H9 (cell line): ENCODE results near the gene TSGA10IP. TPM values are rescaled to one million over a fixed set of nuclear protein-coding genes. Genes with fewer than 3 reads are reported as not detected.

Experiments used
- DNase-seq: peaks from one replicate; pipeline ENCODE4 v3.0.0-alpha.2; 2017
- H2AFZ ChIP-seq: one replicate; pipeline ENCODE4 v1.6.1; 2013; ENCODE audit warnings: mild to moderate bottlenecking, low read length, control low read depth, moderate library complexity
- H2AK5ac ChIP-seq: 2 replicates; pipeline ENCODE4 v1.6.1; 2013; ENCODE audit warnings: low read length, control low read depth, mixed read lengths; ENCODE audit not compliant: insufficient read length
- H2BK120ac ChIP-seq: one replicate; pipeline ENCODE4 v1.6.1; 2013; ENCODE audit warnings: low read depth, mild to moderate bottlenecking, low read length, control low read depth, inconsistent platforms; ENCODE audit not compliant: poor library complexity, severe bottlenecking
- H2BK12ac ChIP-seq: 2 replicates; pipeline ENCODE4 v1.6.1; 2013; ENCODE audit warnings: low read length, control low read depth, mixed read lengths, low read depth; ENCODE audit not compliant: insufficient read length
- H2BK15ac ChIP-seq: 2 replicates; pipeline ENCODE4 v1.6.1; 2013; ENCODE audit warnings: low read depth, low read length, control low read depth
- H2BK20ac ChIP-seq: one replicate; pipeline ENCODE4 v1.6.1; 2013; ENCODE audit warnings: low read depth, mild to moderate bottlenecking, low read length, control low read depth, inconsistent platforms; ENCODE audit not compliant: poor library complexity, severe bottlenecking
- H2BK5ac ChIP-seq: 2 replicates; pipeline ENCODE4 v1.6.1; 2013; ENCODE audit warnings: low read length, control low read depth, mixed read lengths; ENCODE audit not compliant: insufficient read length
- H3K14ac ChIP-seq: 2 replicates; pipeline ENCODE4 v1.6.1; 2013; ENCODE audit warnings: low read length, control low read depth; ENCODE audit not compliant: insufficient read depth
- H3K18ac ChIP-seq: 2 replicates; pipeline ENCODE4 v1.6.1; 2013; ENCODE audit warnings: low read depth, mild to moderate bottlenecking, mixed read lengths, low read length, control low read depth; ENCODE audit not compliant: insufficient read length
- H3K23ac ChIP-seq: 2 replicates; pipeline ENCODE4 v1.6.1; 2013; ENCODE audit warnings: low read length, control low read depth, mixed read lengths, low read depth; ENCODE audit not compliant: insufficient read length
- H3K23me2 ChIP-seq: 2 replicates; pipeline ENCODE4 v1.6.1; 2013; ENCODE audit warnings: low read depth, mild to moderate bottlenecking, mixed read lengths, low read length, control low read depth; ENCODE audit not compliant: insufficient read length, poor library complexity, severe bottlenecking
- H3K27ac ChIP-seq: 2 replicates; pipeline ENCODE4 v1.5.1; 2013; ENCODE audit warnings: low read length, control low read depth, mixed read lengths, low read depth; ENCODE audit not compliant: insufficient read length
- H3K27me3 ChIP-seq: 2 replicates; pipeline ENCODE4 v1.6.1; 2013; ENCODE audit warnings: low read length, control low read depth, inconsistent platforms; ENCODE audit not compliant: insufficient read depth
- H3K4ac ChIP-seq: 2 replicates; pipeline ENCODE4 v1.6.1; 2013; ENCODE audit warnings: low read depth, mild to moderate bottlenecking, control low read depth, inconsistent platforms, low read length, moderate library complexity
- H3K4me1 ChIP-seq: 2 replicates; pipeline ENCODE4 v1.6.1; 2013; ENCODE audit warnings: low read length, control low read depth, inconsistent platforms; ENCODE audit not compliant: insufficient read depth
- H3K4me2 ChIP-seq: 2 replicates; pipeline ENCODE4 v1.6.1; 2013; ENCODE audit warnings: low read length, control low read depth, mixed read lengths; ENCODE audit not compliant: insufficient read length, insufficient read depth
- H3K56ac ChIP-seq: 2 replicates; pipeline ENCODE4 v1.6.1; 2013; ENCODE audit warnings: low read depth, mild to moderate bottlenecking, mixed read lengths, low read length, control low read depth; ENCODE audit not compliant: insufficient read length
- H3K79me1 ChIP-seq: 2 replicates; pipeline ENCODE4 v1.6.1; 2013; ENCODE audit warnings: low read depth, mild to moderate bottlenecking, moderate library complexity, low read length, control low read depth, inconsistent platforms; ENCODE audit not compliant: insufficient read depth, poor library complexity, severe bottlenecking
- H3K79me2 ChIP-seq: 2 replicates; pipeline ENCODE4 v1.6.1; 2013; ENCODE audit warnings: low read length, control low read depth, inconsistent platforms; ENCODE audit not compliant: insufficient read depth
- H3K9ac ChIP-seq: 2 replicates; pipeline ENCODE4 v1.6.1; 2013; ENCODE audit warnings: low read length, control low read depth, mixed read lengths; ENCODE audit not compliant: insufficient read length; ENCODE audit errors: extremely low read depth
- H3K9me3 ChIP-seq: one replicate; pipeline ENCODE4 v1.6.1; 2013; ENCODE audit warnings: low read depth, low read length, inconsistent platforms; ENCODE audit not compliant: control insufficient read depth
- H3T11ph ChIP-seq: one replicate; pipeline ENCODE4 v1.6.1; 2013; ENCODE audit warnings: mild to moderate bottlenecking, low read length, control low read depth, inconsistent platforms
- H4K20me1 ChIP-seq: one replicate; pipeline ENCODE4 v1.6.1; 2013; ENCODE audit not compliant: control insufficient read depth, insufficient read length, insufficient read depth
- H4K5ac ChIP-seq: 2 replicates; pipeline ENCODE4 v1.6.1; 2013; ENCODE audit warnings: low read depth, mild to moderate bottlenecking, mixed read lengths, low read length, control low read depth; ENCODE audit not compliant: insufficient read length
- H4K8ac ChIP-seq: replicated peaks from 2 replicates; pipeline ENCODE4 v1.6.1; 2013; ENCODE audit warnings: low read length, control low read depth, mixed read lengths, low read depth; ENCODE audit not compliant: insufficient read length
- H4K91ac ChIP-seq: 2 replicates; pipeline ENCODE4 v1.6.1; 2013; ENCODE audit warnings: low read depth, mild to moderate bottlenecking, moderate library complexity, mixed read lengths, low read length, control low read depth; ENCODE audit not compliant: insufficient read length
- H3K27ac Mint-ChIP-seq, 3 experiments: 2 replicates in 2 of 3; 3 replicates in 1 of 3; pipeline ENCODE4 v1.8.0; 2020 to 2021; ENCODE audit warnings: mixed read lengths in 3 of 3, mild to moderate bottlenecking in 1 of 3, moderate library complexity in 1 of 3
- H3K27me3 Mint-ChIP-seq: 2 replicates; pipeline ENCODE4 v1.8.0; 2021; ENCODE audit warnings: low read depth, mild to moderate bottlenecking, moderate library complexity, mixed read lengths
- H3K36me3 Mint-ChIP-seq, 3 experiments: 2 replicates in 2 of 3; 3 replicates in 1 of 3; pipeline ENCODE4 v1.8.0; 2020 to 2021; ENCODE audit warnings: low read depth in 3 of 3, mixed read lengths in 3 of 3; ENCODE audit not compliant: insufficient read depth in 1 of 3
- H3K4me1 Mint-ChIP-seq, 2 experiments: 2 replicates each; pipeline ENCODE4 v1.8.0; 2020; ENCODE audit warnings: mixed read lengths in 2 of 2
- H3K4me3 Mint-ChIP-seq, 2 experiments: 2 replicates in 1 of 2; 3 replicates in 1 of 2; pipeline ENCODE4 v1.8.0; 2020 to 2021; ENCODE audit warnings: mild to moderate bottlenecking in 2 of 2, mixed read lengths in 2 of 2, moderate library complexity in 1 of 2
- H3K9me3 Mint-ChIP-seq, 2 experiments: 2 replicates in 1 of 2; 3 replicates in 1 of 2; pipeline ENCODE4 v1.8.0; 2020; ENCODE audit warnings: mild to moderate bottlenecking in 2 of 2, mixed read lengths in 2 of 2, moderate library complexity in 1 of 2
- CTCF ChIP-seq: fragments of 200-600 bp; sonication (generic); conservative IDR thresholded peaks from 3 replicates; pipeline ENCODE4 v1.8.0; 2021; ENCODE audit warnings: antibody characterized with exemption, mild to moderate bottlenecking
- WGBS: extraction: QIAGEN DNeasy Blood & Tissue Kit; methylation state at CpG from one replicate; pipeline ENCODE4 v1.1.7; 2013; ENCODE audit warnings: missing lambda C conversion rate, low lambda C conversion rate, mixed read lengths; ENCODE audit not compliant: insufficient read length; ENCODE audit errors: extremely low coverage; 5-methylcytosine and 5-hydroxymethylcytosine counted together
- total RNA-seq: library from RNA; stranded (reverse); gene quantifications from 2 replicates; pipeline ENCODE4 v1.2.1, GENCODE V29; 2021

TSGA10IP gene
- total RNA-seq, 1 experiment from 2014 or later: 2.2 TPM

- H3K4me1 ChIP-seq: no peaks in the 10 kb centered on the region
- no peak overlapping the region for H3K18ac ChIP-seq
- Mint-ChIP-seq H3K27me3 (no peaks in the 10 kb centered on the region), H3K27ac (no peak overlapping the region), H3K4me1 (peaks cover 3 to 4% of the 10 kb centered on the region in 2 experiments; a peak in 3 of 4 replicates), H3K9me3 (no peaks in the 10 kb centered on the region), H3K4me3 (no peak overlapping the region), H3K36me3 (peaks cover 39 to 49% (median 43%) of the 10 kb centered on the region in 3 experiments)
- no peak overlapping the region for H2BK12ac ChIP-seq
- no peak overlapping the region for H3K14ac ChIP-seq
- no peak overlapping the region for H3K27ac ChIP-seq
- no peak overlapping the region for H4K91ac ChIP-seq
- WGBS: no CpG with 5 or more reads among the region's 2 CpGs
- H3K23me2 ChIP-seq: peaks cover 6% of the 10 kb centered on the region
- no peak overlapping the region for H4K8ac ChIP-seq
- H2AK5ac ChIP-seq: no peak overlapping the region
- DNase-seq: no peak
- no peaks in the 10 kb centered on the region for H3K9me3 ChIP-seq
- H3K4me2 ChIP-seq: no peak overlapping the region
- no peak overlapping the region for H2BK15ac ChIP-seq
- H4K5ac ChIP-seq: no peak overlapping the region
- peaks cover 6% of the 10 kb centered on the region; the same call in 1 of the 2 replicates for H3K79me2 ChIP-seq
- no peak overlapping the region for H2BK120ac ChIP-seq
- H3K79me1 ChIP-seq: no peaks in the 10 kb centered on the region
- H4K20me1 ChIP-seq: no peaks in the 10 kb centered on the region
- no peaks in the 10 kb centered on the region for H3K27me3 ChIP-seq
- H2AFZ ChIP-seq: no peak overlapping the region
- H3K56ac ChIP-seq: no peak overlapping the region
- no peak overlapping the region for H3K4ac ChIP-seq
- no peak overlapping the region for H3T11ph ChIP-seq
- H2BK20ac ChIP-seq: no peak overlapping the region
- no peak overlapping the region for H2BK5ac ChIP-seq
- no peak overlapping the region for H3K23ac ChIP-seq
- no peak overlapping the region for H3K9ac ChIP-seq
- no peak for TF ChIP-seq CTCF
Measured at GRCh38 chr11:65997286-65997685, 52.0 kb downstream of the TSGA10IP start.
